ENCODE data around the gene SCAPER. TPM values are rescaled to one million over a fixed set of nuclear protein-coding genes. Genes with fewer than 3 reads are reported as not detected.

SCAPER gene
- total and polyA plus RNA-seq, 10 of the 15 experiments (the other 5 are each of a cell fraction or from before 2014, with no cell fraction given), result 1.0 to 7.7 (median 3.9) TPM

GRCh38 chr15:76575274-76575673, 329.9 kb downstream of the SCAPER start (continued):
- TF ChIP-seq E4F1 (IDR thresholded peaks at IDR 0.05; ENCODE audit: borderline replicate concordance, partially characterized antibody) (no peak), DPF2 (IDR thresholded peaks at IDR 0.05) (peak; percentile 98), CBFB (IDR thresholded peaks at IDR 0.05; ENCODE audit: low read depth) (peak; percentile 85), PKNOX1 (IDR thresholded peaks at IDR 0.05) (peak; percentile 25; the same call in 1 of the 2 replicates), PML (IDR thresholded peaks at IDR 0.05; ENCODE audit: low read length) (peak; percentile 96), POLR2AphosphoS2 (IDR thresholded peaks at IDR 0.05; ENCODE audit: low read depth, low read length) (no peak), RFX5 (IDR thresholded peaks at IDR 0.05; ENCODE audit: low read depth, low read length) (no peak), TCF3 (IDR thresholded peaks at IDR 0.05; ENCODE audit: borderline replicate concordance, insufficient read depth, low read depth, low read length) (peak; percentile 94), TARDBP (IDR thresholded peaks at IDR 0.05; ENCODE audit: borderline replicate concordance) (0 out of 2 replicates have a peak, but pooled peaks have one; percentile 36), ESRRA (IDR thresholded peaks at IDR 0.05; ENCODE audit: low read length) (no peak), WRNIP1 (IDR thresholded peaks at IDR 0.05; ENCODE audit: borderline replicate concordance, low read depth, low read length) (no peak), POU2F2 (IDR thresholded peaks at IDR 0.05; ENCODE audit: borderline replicate concordance, low read depth, low read length) (peak; percentile 95; the same call in 2 of the 3 replicates), BACH1 (IDR thresholded peaks at IDR 0.05; ENCODE audit: borderline replicate concordance) (peak; percentile 83), YBX1 (IDR thresholded peaks at IDR 0.05) (no peak), JUNB (IDR thresholded peaks at IDR 0.05) (peak; percentile 100)
- TF ChIP-seq, protein P1, sequence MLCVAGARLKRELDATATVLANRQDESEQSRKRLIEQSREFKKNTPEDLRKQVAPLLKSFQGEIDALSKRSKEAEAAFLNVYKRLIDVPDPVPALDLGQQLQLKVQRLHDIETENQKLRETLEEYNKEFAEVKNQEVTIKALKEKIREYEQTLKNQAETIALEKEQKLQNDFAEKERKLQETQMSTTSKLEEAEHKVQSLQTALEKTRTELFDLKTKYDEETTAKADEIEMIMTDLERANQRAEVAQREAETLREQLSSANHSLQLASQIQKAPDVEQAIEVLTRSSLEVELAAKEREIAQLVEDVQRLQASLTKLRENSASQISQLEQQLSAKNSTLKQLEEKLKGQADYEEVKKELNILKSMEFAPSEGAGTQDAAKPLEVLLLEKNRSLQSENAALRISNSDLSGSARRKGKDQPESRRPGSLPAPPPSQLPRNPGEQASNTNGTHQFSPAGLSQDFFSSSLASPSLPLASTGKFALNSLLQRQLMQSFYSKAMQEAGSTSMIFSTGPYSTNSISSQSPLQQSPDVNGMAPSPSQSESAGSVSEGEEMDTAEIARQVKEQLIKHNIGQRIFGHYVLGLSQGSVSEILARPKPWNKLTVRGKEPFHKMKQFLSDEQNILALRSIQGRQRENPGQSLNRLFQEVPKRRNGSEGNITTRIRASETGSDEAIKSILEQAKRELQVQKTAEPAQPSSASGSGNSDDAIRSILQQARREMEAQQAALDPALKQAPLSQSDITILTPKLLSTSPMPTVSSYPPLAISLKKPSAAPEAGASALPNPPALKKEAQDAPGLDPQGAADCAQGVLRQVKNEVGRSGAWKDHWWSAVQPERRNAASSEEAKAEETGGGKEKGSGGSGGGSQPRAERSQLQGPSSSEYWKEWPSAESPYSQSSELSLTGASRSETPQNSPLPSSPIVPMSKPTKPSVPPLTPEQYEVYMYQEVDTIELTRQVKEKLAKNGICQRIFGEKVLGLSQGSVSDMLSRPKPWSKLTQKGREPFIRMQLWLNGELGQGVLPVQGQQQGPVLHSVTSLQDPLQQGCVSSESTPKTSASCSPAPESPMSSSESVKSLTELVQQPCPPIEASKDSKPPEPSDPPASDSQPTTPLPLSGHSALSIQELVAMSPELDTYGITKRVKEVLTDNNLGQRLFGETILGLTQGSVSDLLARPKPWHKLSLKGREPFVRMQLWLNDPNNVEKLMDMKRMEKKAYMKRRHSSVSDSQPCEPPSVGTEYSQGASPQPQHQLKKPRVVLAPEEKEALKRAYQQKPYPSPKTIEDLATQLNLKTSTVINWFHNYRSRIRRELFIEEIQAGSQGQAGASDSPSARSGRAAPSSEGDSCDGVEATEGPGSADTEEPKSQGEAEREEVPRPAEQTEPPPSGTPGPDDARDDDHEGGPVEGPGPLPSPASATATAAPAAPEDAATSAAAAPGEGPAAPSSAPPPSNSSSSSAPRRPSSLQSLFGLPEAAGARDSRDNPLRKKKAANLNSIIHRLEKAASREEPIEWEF (IDR thresholded peaks at IDR 0.05; ENCODE audit: insufficient replicate concordance, low read depth, low read length), result no peak
- TF ChIP-seq, protein P2, sequence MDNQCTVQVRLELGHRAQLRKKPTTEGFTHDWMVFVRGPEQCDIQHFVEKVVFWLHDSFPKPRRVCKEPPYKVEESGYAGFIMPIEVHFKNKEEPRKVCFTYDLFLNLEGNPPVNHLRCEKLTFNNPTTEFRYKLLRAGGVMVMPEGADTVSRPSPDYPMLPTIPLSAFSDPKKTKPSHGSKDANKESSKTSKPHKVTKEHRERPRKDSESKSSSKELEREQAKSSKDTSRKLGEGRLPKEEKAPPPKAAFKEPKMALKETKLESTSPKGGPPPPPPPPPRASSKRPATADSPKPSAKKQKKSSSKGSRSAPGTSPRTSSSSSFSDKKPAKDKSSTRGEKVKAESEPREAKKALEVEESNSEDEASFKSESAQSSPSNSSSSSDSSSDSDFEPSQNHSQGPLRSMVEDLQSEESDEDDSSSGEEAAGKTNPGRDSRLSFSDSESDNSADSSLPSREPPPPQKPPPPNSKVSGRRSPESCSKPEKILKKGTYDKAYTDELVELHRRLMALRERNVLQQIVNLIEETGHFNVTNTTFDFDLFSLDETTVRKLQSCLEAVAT (IDR thresholded peaks at IDR 0.05), result peak; percentile 64; the same call in 1 of the 2 replicates
- TF ChIP-seq, protein P3, sequence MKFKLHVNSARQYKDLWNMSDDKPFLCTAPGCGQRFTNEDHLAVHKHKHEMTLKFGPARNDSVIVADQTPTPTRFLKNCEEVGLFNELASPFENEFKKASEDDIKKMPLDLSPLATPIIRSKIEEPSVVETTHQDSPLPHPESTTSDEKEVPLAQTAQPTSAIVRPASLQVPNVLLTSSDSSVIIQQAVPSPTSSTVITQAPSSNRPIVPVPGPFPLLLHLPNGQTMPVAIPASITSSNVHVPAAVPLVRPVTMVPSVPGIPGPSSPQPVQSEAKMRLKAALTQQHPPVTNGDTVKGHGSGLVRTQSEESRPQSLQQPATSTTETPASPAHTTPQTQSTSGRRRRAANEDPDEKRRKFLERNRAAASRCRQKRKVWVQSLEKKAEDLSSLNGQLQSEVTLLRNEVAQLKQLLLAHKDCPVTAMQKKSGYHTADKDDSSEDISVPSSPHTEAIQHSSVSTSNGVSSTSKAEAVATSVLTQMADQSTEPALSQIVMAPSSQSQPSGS (IDR thresholded peaks at IDR 0.05; ENCODE audit: low read length), result peak; percentile 99

Data from GM12878 (cell line).